Measurements from ENCODE around the gene ETV6. TPM values are rescaled to one million over a fixed set of nuclear protein-coding genes. Genes with fewer than 3 reads are reported as not detected.

Gene ETV6
- total RNA-seq, 1 experiment from 2014 or later: 14.1 TPM

GRCh38 chr12:11761869-11762567, 112.5 kb downstream of the ETV6 start:
- H3K9me2 ChIP-seq (ENCODE audit: insufficient read depth): no peaks in the 10 kb centered on the region
- H4K20me1 ChIP-seq (ENCODE audit: insufficient read depth): no peaks in the 10 kb centered on the region
- no peaks in the 10 kb centered on the region for H3K27me3 ChIP-seq (ENCODE audit: insufficient read depth, low read length)
- no peak overlapping the region for H2AFZ ChIP-seq (ENCODE audit: low read depth, low read length, poor library complexity, severe bottlenecking)
- ChIA-PET POLR2A (no interaction called here), CTCF (no interaction called here), RAD21 (ENCODE audit: low non-redundant PET in 1 of 2, low total read pairs in 2 of 2, uncharacterized antibody in 2 of 2, unreplicated experiment in 2 of 2) (no interaction called here)
- H3K36me3 ChIP-seq (ENCODE audit: control insufficient read depth in 1 of 2, insufficient read depth in 2 of 2, low read length in 2 of 2): no peaks in the 10 kb centered on the region
- TF ChIP-seq POLR2AphosphoS5 (IDR thresholded peaks at IDR 0.05; ENCODE audit: low read depth, low read length) (no peak), REST (IDR thresholded peaks at IDR 0.05; ENCODE audit: low read depth) (no peak), POLR2A (IDR thresholded peaks at IDR 0.05; ENCODE audit: borderline replicate concordance, extremely low read depth, insufficient read depth, insufficient read length) (no peak), TCF7L2 (IDR thresholded peaks at IDR 0.05; ENCODE audit: borderline replicate concordance, extremely low read depth, insufficient read depth, insufficient read length) (no peak), MAX (IDR thresholded peaks at IDR 0.05) (no peak), CTCF (IDR thresholded peaks at IDR 0.05 in 2 of 3, conservative IDR thresholded peaks at IDR 0.05 in 1 of 3; ENCODE audit: borderline replicate concordance in 1 of 3, insufficient read depth in 1 of 3, low read depth in 2 of 3, low read length in 2 of 3) (no peak), FOSL1 (IDR thresholded peaks at IDR 0.05; ENCODE audit: low read depth) (no peak), ZFX (IDR thresholded peaks at IDR 0.05) (no peak), ZNF274 (IDR thresholded peaks at IDR 0.05; ENCODE audit: low read depth, low read length) (no peak)
- ATAC-seq: no peak
- BruUV-seq (replicated peaks): no TSS peak
- H3K27ac ChIP-seq (ENCODE audit: low read depth, low read length): no peak overlapping the region
- H3K4me2 ChIP-seq (ENCODE audit: low read length): no peak overlapping the region
- no peaks in the 10 kb centered on the region for H3K9me3 ChIP-seq (ENCODE audit: control insufficient read depth in 1 of 2, insufficient read depth in 1 of 2, low read depth in 1 of 2, low read length in 2 of 2)
- DNase-seq (ENCODE audit: low read depth, low spot score): no peak
- H3K79me2 ChIP-seq (ENCODE audit: insufficient read depth, low read length): no peaks in the 10 kb centered on the region
- intact Hi-C loops (cut with micrococcal nuclease): no loop called here
- H3K4me3 ChIP-seq (replicated peaks in 1 of 2; ENCODE audit: low read depth in 1 of 2, low read length in 2 of 2): no peak overlapping the region
- no peaks in the 10 kb centered on the region for H3K4me1 ChIP-seq (ENCODE audit: control insufficient read depth in 1 of 2, insufficient read depth in 2 of 2, low read length in 2 of 2)
- H3K9ac ChIP-seq (ENCODE audit: low read length): no peak overlapping the region
